Hippocampal formation (tissue), 2 donors: Measurements from ENCODE around the gene MICAL2.

Source experiments
- DNase-seq, 2 donors: peaks; one replicate each; lab custom pipeline; 2025; lab: John Stamatoyannopoulos, UW

MICAL2 gene

DNA sequence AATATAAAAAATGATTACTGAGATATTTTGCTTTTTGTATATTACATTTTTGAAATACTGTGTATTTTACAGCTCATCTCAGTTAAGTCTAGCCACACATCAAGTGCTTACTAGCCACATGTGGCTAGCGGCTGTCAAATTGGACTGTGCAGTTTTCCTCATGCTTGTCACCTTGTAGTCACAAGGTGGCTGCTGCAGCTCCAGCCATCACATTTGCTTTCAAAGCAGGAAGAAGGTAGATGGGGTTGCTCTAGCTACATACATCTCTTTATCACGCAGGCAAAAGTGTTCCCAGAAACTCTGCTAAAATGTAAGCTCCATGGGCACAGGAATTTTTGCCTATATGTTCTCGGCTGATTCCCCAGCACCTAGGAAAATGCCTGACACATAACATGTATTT lies 61.5 kb downstream of the MICAL2 start:
- DNase-seq, result no peak

DNA sequence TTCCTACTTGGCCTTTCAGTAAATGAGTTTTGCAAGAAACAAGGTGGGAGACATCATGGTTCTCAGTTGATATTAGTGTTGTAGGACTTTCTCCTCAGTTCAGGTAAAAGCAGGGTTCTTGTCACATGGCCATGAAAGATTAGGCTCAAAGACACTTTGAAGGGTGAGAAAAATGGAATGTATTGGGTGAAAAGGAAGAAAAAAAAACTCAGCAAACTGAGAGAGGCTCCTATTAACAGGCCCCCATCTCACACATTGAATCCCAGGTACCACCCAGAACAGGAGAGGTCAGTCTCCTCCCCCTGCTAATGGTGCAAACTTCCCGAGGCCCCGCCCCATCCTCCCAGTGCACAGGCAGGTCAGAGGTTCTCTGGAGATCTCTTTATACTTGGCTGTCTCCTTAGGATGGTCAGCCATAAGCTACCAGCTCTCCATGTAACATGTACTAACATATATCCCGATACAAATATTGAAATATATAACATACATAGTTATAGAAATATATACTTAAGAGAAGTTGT lies 62.2 kb downstream of the MICAL2 start:
- no peak for DNase-seq

DNA sequence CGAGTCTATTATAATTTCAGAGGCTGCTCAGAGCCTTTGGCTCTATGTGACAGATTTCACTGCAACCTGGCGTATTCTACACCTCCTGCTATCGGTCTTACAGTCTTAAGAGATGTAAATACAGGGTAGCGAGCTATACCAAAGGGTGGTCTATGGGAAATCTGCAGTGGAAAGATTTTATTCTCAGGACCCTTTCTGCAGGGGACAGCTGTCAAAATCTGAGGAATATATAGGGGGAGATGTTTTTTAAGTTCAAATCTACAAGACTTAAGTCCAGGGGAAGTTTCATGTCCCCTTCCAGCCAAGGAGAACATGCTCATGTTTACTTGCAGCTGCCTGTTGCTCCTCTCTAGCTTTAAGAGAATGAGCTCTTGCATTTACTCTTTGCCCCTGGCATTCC lies 62.7 kb downstream of the MICAL2 start:
- DNase-seq, result no peak

DNA sequence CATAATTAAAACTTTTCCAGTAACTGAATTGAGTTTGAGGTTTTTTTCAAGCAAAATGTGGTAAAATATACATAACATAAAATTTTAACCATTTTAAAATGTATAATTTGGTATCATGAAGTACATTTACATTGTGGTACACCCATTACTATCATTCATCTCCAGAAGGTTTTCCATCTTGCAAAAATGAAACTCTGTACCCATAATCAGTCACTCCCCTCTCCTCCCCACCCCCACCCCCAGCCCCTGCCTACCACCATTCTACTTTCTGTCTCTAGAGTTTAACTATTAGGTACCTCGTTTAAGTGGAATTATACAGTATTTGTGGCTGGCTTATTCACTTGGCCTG lies 63.7 kb downstream of the MICAL2 start:
- no peak for DNase-seq

DNA sequence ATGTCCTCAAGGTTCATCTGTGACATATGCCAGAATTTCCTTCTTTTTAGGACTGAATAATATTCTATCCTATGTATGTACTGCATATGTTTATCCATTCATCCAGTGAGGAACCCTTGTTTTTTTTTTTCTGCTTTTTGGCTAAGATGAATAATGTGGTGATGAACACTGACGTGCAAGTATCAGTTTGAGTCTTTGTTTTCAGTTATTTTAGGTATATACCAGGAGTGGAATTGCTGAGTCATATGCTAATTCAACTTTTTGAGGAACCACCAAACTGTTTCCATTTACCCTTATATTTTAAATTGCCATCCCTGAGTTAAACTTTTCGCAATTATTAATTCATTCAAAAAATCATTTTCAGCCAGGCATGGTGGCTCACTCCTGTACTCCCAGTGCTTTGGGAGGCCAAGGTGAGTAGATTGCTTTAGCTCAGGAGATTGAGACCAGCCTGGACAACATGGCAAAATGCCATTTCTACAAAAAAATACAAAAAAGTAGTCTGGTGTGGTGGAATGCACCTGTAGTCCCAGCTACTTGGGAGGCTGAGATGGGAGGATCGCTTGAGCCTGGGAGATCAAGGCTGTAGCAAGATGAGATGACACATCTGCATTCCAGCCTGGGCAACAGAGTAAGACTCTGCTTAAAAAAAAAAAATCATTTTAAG lies 64.2 kb downstream of the MICAL2 start:
- peak in 1 of 2 donors; percentile 26 for DNase-seq

DNA sequence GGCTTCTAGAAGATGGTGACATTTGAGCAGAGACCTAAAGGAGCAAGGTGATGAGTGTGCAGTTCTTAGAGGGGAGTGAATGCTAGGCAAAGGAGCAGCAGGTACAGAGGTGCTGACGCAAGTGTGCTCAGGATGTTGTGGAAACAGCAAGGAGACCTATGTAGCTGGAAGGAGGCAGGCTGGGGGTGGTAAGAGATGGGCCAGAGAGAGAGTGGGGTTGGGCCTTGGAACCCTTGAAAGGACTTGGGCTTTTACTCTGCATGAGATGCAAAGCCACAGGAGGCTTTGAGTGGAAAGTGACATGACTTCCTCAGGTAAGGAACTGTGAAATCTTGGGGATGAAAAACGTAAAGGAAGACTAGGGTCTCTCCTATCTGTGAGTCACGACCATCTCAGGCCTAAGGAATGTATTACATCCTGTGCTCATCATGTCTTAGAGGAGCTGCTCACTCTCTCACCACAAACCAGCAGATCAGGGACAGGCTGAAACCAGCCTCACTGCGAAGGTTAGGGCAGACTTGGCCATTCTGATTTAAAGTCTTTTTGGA lies 65.4 kb downstream of the MICAL2 start:
- DNase-seq, result no peak

DNA sequence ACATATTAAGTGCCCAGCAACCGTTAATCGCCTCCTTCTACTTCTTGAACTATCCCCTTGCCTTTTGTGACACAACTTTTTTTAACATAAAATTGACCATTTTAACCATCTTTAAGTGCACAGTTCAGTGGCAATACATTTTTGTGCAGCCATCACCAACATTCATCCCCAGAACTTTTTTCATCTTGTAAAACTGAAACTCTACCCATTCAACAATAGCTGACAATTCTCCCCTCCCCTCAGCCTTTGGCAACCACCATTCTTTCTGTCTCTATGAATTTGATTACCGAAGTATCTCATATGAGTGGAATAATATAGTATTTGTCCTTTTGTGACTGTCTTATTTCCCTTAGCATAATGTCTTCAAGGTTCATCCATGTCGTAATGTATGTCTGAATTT lies 66.0 kb downstream of the MICAL2 start:
- no peak for DNase-seq

DNA sequence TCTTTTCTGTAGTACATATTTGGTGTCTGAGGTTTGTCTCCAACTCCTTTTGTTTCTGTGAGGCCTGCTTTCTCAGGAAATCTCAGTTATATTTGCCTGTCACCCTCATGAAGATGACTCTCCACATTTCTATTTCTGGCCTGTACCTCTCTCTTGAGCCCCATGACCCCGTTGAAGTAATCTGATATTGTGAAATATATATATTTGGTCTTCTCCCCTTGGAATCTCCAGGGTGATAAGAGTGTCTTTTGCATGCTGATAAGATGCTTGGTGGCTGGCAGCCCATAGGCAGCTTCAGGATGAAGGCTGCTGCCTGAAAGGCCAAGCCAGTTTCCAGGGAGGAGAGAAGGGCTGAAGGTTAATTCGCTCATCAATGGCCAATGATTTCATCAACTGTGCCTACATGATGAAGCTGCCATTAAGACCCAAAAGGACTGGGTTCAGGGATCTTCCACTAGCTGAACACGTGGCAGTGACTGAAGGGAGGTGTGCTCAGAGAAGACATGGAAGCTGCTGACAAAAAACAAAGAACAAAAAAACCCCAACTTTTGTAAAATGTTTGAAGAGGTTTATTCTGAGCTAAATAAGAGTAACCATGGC lies 67.4 kb downstream of the MICAL2 start:
- no peak for DNase-seq

DNA sequence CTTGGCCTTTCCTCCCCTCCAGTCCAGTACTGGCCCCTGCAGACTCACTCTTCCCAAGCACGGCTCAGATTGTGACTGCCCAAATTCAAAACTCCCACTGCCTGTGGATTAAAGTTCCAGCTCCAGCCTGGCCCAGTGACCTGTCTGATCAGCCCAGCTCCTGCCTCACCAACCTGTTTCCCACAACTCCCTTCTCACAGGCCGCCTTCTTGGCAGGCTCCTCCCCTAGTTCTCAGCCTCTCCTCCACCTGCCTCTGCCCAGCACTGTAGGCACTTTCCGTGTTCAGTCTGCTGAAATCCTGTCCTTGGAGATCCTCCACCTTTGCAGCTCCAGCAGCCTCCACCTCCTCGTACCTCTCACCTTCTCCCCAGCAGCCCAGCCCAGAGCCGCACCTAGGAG lies 68.6 kb downstream of the MICAL2 start:
- DNase-seq, result no peak

DNA sequence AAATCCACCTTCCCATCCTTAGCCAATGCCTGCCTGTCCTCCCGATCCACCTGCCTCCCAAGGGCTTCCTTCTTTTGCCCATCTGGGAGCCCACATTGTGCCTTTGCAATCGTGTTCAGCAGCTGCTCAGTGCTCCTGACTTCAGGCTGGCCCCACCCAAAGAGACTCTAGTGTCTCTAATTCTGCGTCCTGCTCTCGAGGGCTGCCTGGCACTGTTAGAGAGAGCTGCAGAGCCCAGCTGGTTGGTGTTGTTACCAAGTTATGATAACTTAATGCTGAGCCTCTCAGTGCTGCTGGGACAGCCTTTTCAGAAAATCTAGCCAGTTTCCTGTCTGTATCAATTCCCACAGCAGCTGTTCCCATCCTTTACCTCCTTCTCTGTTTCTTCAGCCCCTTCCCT lies 69.1 kb downstream of the MICAL2 start:
- DNase-seq, result no peak

DNA sequence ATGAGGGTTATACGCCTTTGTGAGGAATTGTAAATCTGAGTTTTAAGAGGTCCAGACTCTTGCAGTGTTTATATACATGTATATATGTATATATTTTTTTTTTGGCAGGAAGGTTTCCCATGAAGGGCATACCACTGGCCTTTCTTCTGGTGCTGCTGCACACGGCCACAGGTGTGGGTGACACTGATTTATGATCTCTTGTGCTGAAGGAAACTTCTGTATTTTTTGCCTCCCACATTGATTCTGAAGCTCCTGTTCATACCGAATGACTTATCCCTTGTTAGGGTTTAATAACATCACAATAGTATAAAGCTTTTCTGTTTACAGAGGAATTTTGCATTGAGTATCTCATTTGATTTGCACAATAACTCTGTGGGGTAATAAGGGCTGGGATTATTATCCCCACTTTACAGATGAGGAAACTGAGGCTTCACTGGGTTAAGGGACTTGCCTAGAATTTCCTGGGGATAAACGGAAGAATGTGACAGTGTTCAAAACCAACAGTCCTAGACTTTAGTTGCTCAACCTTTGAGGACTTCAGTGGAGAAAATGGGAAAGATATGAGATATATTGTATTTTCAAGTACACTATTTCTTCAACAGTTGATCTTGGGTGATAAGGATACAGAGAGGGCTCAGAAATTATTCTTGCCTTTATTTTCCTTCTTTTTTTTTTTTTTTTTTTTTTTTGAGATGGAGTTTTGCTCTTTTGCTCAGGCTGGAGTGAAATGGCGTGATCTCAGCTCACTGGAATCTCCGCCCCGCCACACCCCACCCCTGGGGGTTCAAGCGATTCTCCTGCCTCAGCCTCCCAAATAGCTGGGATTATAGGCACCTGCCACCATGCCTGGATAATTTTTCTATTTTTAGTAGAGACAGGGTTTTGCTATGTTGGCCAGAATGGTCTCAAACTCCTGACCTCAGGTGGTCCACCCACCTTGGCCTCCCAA lies 70.1 kb downstream of the MICAL2 start:
- no peak for DNase-seq

DNA sequence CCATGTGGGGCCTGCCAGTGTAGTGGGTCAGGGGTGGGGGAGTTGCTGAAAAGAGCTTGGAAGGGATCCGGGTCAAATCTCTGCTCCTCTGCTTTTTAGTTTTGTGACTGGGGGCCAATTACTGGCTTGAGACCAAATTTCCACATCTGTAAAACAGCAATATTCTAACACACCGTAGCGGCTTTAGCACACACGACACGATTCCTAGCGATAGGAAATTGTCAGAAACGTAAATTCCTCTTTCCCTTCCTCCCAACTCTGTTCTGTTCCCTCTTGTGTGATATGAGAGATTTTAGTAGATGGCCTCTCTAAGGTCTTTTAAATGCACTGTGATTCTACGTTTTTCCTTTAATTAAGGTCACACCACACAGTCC lies 71.9 kb downstream of the MICAL2 start:
- no peak for DNase-seq

DNA sequence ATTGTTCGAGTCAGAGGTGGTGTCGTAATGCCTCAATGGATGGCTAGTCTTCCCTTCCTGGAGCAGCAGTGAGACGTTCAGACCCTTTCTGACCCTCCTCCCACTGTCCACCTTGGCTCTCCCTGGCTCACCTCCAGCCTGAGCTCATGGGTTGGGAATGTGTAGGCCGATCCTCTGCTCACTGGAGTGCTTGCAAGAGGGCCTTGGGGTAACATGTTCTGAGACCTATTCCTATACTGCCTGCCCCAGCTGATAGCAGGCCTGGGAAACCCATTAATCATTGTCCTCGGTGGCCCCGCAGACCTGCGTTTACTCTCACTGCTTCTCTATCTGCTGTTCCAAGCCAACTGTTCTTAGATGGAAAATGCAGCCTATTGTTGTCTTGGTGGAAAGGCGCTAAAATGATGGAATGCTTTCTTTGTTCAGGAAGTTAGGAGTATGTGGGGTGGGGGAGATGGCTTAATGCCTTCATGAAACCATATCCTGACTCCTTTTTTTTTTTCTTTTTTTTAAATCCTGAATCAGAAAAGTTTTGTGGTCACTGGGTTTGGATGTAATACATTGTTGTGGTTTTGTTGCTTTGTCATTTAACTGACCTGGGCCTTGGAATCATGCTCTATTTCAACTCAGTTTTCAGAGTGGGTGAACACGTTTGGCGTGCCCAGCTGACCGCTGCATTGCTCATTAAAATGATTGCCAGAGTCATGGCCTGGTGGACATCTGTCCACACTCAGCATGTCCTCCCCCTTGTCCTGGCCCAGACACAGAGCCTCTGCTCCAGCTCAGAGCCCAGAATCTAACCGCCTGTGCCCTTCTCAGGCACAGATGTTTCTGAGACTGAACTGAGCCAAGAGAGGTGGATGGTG lies 72.5 kb downstream of the MICAL2 start:
- DNase-seq, result no peak

DNA sequence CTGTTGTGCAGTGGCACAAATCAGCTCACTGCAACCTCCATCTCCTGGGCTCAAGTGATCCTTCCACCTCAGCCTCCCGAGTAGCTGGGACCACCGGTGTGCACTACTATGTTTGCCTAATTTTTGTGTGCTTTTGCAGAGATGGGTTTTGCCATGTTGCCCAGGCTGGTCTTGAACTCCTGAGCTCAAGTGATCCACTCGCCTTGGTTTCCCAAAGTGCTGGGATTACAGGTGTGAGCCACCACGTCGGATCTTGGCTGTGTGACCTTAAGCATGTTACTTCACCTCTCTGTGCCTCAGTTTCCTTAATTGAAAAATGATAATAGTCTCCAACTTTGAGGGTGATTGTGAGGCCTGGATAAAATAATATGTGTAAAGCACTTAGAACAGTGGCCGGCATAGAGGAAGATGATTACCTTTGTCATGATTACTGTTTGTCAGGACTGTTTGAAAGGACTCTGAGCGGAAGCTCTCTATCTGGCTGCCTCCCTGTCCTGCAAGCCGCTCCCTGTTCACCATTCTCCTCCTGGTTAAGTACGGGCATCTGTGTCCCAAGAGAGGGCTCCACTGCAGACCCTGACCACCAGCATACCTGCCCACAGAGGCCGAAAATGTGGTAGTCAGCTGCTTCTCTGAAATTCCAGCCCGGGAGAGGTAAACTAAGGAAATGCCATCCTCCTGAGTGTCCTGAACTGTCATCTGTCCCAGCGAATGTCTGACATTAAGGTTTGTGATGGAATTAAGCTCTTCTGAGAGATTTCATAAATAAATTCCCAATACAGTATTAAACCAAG lies 73.6 kb downstream of the MICAL2 start:
- DNase-seq, result no peak

DNA sequence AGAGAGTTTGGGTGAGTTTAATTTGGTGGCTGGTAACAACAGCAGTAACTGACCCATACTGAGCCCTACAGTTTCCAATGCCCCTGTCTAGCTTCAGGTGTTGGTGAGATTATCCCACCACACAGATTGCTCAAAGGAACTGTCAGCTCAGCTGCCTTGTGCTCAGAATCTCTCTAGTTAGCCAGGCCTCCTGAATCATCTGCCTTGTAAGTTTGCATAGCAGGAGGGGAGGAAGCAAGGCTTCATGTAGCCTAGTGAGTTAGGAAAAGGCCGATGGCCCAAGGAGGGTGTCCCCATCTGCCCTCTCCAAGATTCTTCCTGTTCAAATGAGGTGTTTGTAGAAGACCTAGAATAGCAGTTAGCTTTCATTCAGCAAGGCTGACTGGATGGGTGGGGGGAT lies 74.3 kb downstream of the MICAL2 start:
- no peak for DNase-seq

DNA sequence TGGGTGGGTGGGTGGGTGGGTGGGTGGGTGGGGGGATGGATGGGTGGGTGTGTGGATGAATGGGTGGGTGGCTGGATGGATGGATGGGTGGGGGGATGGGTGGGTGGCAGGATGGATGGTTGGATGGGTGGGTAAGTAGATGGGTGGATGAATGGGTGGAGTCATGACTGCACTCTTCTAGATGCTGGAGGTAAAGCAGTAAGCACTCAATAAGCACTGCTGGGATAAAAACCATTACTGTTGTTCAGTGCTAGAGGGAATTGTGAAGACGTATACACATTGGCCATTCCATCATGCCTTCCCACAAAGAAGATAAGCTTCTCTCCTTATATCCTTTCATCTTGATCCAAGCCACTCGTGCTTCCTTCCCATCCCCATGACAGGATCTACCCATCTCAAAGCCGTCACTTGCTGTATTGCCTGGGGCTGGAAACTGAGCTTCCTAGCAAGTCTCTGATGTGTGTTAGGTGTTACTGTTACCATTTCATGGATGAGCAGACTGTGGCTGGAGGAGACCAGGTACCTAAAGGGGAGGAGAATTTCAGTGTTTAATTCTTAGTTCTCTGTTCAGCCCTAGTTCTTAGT lies 74.8 kb downstream of the MICAL2 start:
- no peak for DNase-seq

DNA sequence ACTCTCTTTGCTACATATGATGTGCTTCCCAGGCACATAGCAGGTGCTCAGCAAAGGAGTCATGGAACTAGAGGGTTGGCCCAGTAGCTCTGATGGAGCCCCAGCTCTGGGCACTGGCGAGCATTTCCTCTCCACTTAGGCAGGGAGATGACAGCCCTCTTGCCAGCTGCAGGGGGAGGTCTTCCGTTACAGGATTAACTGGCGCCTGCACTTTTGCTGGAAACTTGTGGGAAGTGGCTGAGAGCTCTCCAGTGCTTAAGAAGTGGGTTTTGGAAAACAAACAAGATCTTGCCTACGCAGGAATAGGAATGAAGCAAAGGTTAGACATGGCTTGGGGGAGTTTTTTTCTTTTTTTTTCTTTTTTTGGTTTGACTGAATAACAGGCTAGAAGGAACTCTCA lies 75.5 kb downstream of the MICAL2 start:
- DNase-seq, result no peak

DNA sequence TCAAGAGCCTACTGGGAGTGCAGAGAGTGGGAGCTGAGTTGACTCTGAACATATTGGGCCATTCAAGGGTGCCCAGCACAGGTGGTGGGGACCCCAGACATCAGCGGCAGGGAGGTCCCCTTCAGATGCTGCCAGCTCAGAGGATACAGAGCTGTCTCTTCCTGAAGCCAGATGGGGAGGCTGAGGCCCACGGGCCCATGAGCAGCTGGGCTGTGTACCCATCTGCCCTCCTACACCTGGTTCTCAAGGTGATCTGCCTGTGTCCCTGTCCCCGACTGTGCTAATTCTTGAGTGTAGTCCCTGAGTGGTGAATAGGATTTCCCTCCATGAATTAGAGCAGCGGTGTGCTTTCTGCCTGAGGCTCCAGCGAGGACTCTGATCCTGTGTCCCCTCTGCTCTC lies 76.3 kb downstream of the MICAL2 start:
- no peak for DNase-seq

DNA sequence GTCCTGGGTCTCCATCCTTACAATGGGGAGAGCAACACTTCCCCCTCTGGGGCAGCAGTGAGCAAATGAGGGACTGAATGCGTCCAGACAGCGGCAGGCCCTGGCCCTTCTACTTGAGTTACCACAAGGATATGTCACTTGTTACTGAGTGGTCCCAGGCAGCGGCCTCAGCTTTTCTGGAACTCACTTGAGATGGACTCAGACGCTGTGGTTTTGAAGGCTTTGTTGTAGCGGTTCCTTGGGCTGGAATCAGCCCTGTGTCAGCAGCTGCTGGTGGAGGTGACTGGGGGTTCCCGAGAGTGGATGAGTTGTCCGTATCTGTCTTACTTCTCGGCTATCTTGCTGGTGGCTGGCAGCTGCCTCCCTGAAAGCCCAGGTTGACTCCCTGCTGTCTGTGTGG lies 77.0 kb downstream of the MICAL2 start:
- no peak for DNase-seq

DNA sequence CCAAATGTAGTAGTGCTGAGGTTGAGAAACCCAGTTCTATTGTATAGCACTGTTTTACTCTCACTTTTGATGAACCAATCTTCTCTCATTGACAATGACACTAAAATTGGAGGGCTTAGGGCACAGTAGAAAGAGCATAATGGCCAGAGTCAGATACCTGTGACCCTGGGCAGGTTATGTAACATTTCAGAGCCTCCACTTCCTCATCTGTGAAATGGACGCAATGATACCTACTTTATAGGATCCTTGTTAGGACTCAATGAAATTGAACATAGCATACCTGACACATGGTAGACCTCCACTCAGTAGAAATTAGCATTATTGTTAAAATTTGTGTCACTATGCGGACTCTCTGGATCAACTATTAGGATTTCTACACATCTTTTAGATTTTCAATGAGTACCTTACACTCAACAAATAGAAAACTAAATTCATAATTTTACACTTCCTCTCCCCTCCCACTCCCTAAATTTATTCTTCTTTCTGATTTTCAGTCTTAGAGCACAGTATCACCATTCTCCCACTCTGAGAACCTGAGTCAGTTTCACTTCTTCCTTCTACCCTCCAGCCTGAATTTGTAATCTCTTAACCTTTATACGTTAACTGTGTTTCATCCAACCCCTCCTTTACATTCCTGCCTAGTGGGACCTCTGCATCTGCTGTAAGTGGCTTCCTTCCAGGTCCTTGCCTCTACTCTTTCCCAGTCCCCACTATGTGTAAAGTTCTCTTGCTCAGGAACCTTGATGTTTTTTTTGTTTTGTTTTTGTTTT lies 78.3 kb downstream of the MICAL2 start:
- DNase-seq, result no peak
